Neural progenitor cell (in vitro differentiated cells): ENCODE measurements around the gene HES5. TPM values are rescaled to one million over a fixed set of nuclear protein-coding genes. Genes with fewer than 3 reads are reported as not detected.

ENCODE experiments used
- DNase-seq: peaks from one replicate; pipeline ENCODE4 v3.0.0-alpha.2; 2016; ENCODE audit warnings: low spot score
- H2AFZ ChIP-seq: fragments of 200-600 bp; sonication (generic); replicated peaks from 2 replicates; pipeline ENCODE4 v1.6.1; 2016; ENCODE audit warnings: antibody characterized with exemption
- H3F3A ChIP-seq: fragments of 200-600 bp; sonication (generic); 2 replicates; pipeline ENCODE4 v1.6.1; 2016; ENCODE audit warnings: antibody characterized with exemption, low read depth
- H3K27ac ChIP-seq: fragments of 200-600 bp; sonication (generic); 2 replicates; pipeline ENCODE4 v1.5.1; 2016; ENCODE audit warnings: mild to moderate bottlenecking
- H3K27me3 ChIP-seq: fragments of 200-600 bp; sonication (generic); 2 replicates; pipeline ENCODE4 v1.6.1; 2016; ENCODE audit warnings: mild to moderate bottlenecking, moderate library complexity
- H3K36me3 ChIP-seq: fragments of 200-600 bp; sonication (generic); 2 replicates; pipeline ENCODE4 v1.5.1; 2016
- H3K4me1 ChIP-seq: fragments of 200-600 bp; sonication (generic); 2 replicates; pipeline ENCODE4 v1.6.1; 2016; ENCODE audit warnings: mixed run types
- H3K4me2 ChIP-seq: fragments of 200-600 bp; sonication (generic); 2 replicates; pipeline ENCODE4 v1.6.1; 2016
- H3K4me3 ChIP-seq: fragments of 200-600 bp; sonication (generic); 2 replicates; pipeline ENCODE4 v1.5.1; 2016
- H3K79me2 ChIP-seq: fragments of 200-600 bp; sonication (generic); 2 replicates; pipeline ENCODE4 v1.6.1; 2016; ENCODE audit warnings: low read depth
- H3K9ac ChIP-seq: fragments of 200-600 bp; sonication (generic); 2 replicates; pipeline ENCODE4 v1.6.1; 2016
- H3K9me3 ChIP-seq: fragments of 200-600 bp; sonication (generic); 2 replicates; pipeline ENCODE4 v1.5.1; 2016; ENCODE audit warnings: low read depth
- H4K20me1 ChIP-seq: fragments of 200-600 bp; sonication (generic); 2 replicates; pipeline ENCODE4 v1.6.1; 2016; ENCODE audit warnings: low read depth
- H3K27ac Mint-ChIP-seq: 3 replicates; pipeline ENCODE4 v1.8.0; 2021; ENCODE audit warnings: mixed read lengths
- H3K27me3 Mint-ChIP-seq: 2 replicates; pipeline ENCODE4 v1.8.0; 2022; ENCODE audit warnings: low read depth, mild to moderate bottlenecking, inconsistent platforms, moderate library complexity, mixed read lengths; ENCODE audit not compliant: insufficient read depth
- H3K36me3 Mint-ChIP-seq: 3 replicates; pipeline ENCODE4 v1.8.0; 2021; ENCODE audit warnings: mixed read lengths
- H3K4me1 Mint-ChIP-seq: 3 replicates; pipeline ENCODE4 v1.8.0; 2021; ENCODE audit warnings: mixed read lengths
- H3K4me3 Mint-ChIP-seq: 3 replicates; pipeline ENCODE4 v1.8.0; 2021; ENCODE audit warnings: mild to moderate bottlenecking, moderate library complexity, mixed read lengths
- H3K9me3 Mint-ChIP-seq: 3 replicates; pipeline ENCODE4 v1.8.0; 2020; ENCODE audit warnings: mixed read lengths
- CTCF ChIP-seq: fragments of 200-600 bp; sonication (generic); IDR thresholded peaks from 2 replicates; pipeline ENCODE4 v1.5.1; 2017; ENCODE audit warnings: antibody characterized with exemption, mild to moderate bottlenecking
- EZH2 ChIP-seq: fragments of 200-600 bp; sonication (generic); IDR thresholded peaks from 2 replicates; pipeline ENCODE4 v1.6.1; 2017; ENCODE audit warnings: antibody characterized with exemption, mild to moderate bottlenecking, moderate library complexity
- EZH2phosphoT487 ChIP-seq: fragments of 200-600 bp; sonication (generic); IDR thresholded peaks from 2 replicates; pipeline ENCODE4 v1.6.1; 2017; ENCODE audit warnings: antibody characterized with exemption
- total RNA-seq: library from RNA; depleted of rRNA; stranded (reverse); fragments of >200 nt; gene quantifications from 2 replicates; pipeline ENCODE4 v1.2.3, GENCODE V29; 2015; ENCODE audit warnings: low replicate concordance

Gene HES5
- total RNA-seq, 1 donor from 2014 or later = 6.4 TPM

DNA sequence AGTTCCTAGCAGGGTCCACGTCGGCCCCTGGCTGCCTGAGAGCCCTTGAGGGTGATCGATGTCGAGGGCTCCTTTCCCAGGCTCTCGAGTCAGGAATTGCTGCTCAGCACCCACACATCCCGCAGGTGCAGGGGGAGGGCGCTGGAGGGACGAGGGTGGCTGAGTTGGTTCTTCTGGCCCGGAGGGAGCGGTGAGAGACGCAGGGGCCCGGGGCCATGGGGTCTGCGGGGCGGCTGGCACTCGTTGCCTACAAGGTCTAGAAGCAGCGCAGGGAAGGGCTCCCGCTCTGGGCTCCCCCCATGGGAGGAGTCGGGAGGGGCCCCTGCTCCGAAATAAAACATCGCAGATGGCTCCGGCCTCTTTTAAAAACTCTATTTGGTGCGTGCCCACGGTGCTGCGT, 21.9 kb downstream of the HES5 start:
- H3K36me3 Mint-ChIP-seq = peaks cover 7% of the 10 kb centered on the region
- Histone ChIP-seq H4K20me1 (peaks cover 54% of the 10 kb centered on the region), H3K27ac (no peak overlapping the region), H3K36me3 (no peaks in the 10 kb centered on the region), H3K4me1 (no peaks in the 10 kb centered on the region), H3K27me3 (no peaks in the 10 kb centered on the region), H2AFZ (no peak overlapping the region), H3K9me3 (no peaks in the 10 kb centered on the region), H3K4me3 (no peak overlapping the region), H3K9ac (no peak overlapping the region), H3F3A (no peaks in the 10 kb centered on the region), H3K79me2 (no peaks in the 10 kb centered on the region), H3K4me2 (no peak overlapping the region)
- no peak for DNase-seq
- no peak overlapping the region for H3K27ac Mint-ChIP-seq
- H3K27me3 Mint-ChIP-seq = peaks cover 2% of the 10 kb centered on the region
- no peaks in the 10 kb centered on the region for H3K9me3 Mint-ChIP-seq
- H3K4me3 Mint-ChIP-seq = no peak overlapping the region
- TF ChIP-seq EZH2phosphoT487 (no peak), EZH2 (no peak), CTCF (no peak)
- H3K4me1 Mint-ChIP-seq = no peaks in the 10 kb centered on the region

- H3K27me3 Mint-ChIP-seq = peaks cover 2% of the 10 kb centered on the region
- H3K4me3 Mint-ChIP-seq = no peak overlapping the region
- no peaks in the 10 kb centered on the region for H3K9me3 Mint-ChIP-seq
- Histone ChIP-seq H3K4me3 (no peak overlapping the region), H4K20me1 (peaks cover 52% of the 10 kb centered on the region), H2AFZ (no peak overlapping the region), H3K36me3 (no peaks in the 10 kb centered on the region), H3K79me2 (no peaks in the 10 kb centered on the region), H3K27ac (no peak overlapping the region), H3K27me3 (no peaks in the 10 kb centered on the region), H3K4me1 (no peaks in the 10 kb centered on the region), H3K9me3 (no peaks in the 10 kb centered on the region), H3K9ac (no peak overlapping the region), H3F3A (no peaks in the 10 kb centered on the region), H3K4me2 (no peak overlapping the region)
- H3K4me1 Mint-ChIP-seq = no peaks in the 10 kb centered on the region
- DNase-seq = no peak
- H3K27ac Mint-ChIP-seq = no peak overlapping the region
- peaks cover 7% of the 10 kb centered on the region for H3K36me3 Mint-ChIP-seq
- TF ChIP-seq CTCF (no peak), EZH2 (no peak), EZH2phosphoT487 (no peak)
These were observed 22.3 kb downstream of the HES5 start for GRCh38 chr1:2507744-2508155.

DNA sequence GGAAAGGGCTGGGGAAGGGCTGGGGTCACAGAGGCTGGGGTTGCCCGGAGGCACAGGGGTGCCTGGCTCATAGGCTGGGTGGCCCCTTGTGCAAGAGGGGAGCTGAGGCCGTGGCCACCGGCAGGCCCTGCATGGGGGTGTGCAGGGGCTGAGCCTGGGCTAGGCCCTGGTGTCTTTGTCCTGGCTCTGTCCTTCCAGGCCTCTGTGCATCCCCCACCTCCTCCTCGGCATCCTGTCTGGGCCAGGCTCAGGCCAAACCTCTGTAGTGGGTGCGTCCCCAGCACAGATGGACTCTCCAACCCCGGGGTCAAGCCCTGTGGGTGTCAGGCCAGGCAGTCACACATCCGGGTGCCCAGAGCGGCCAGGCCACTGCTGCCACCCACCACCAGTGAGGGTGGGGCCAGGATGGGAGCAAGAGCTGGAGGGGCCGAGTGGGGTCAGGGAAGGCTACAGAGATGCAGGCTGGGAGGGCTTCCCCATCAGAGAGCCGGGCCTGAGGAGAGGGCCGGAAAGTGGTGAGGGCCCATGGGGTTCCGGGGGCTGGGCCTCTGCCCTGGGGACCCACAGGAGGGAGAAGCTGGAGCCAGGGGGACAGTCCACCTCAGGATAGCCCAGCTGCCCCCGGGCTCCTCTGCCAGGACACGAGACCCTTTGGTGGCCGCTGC, 23.0 kb downstream of the HES5 start:
- Histone ChIP-seq H3K4me2 (no peak overlapping the region), H3K9me3 (no peaks in the 10 kb centered on the region), H4K20me1 (peaks cover 49% of the 10 kb centered on the region), H3K4me1 (no peaks in the 10 kb centered on the region), H3F3A (no peaks in the 10 kb centered on the region), H3K4me3 (no peak overlapping the region), H2AFZ (no peak overlapping the region), H3K79me2 (no peaks in the 10 kb centered on the region), H3K27me3 (no peaks in the 10 kb centered on the region), H3K27ac (no peak overlapping the region), H3K9ac (no peak overlapping the region), H3K36me3 (no peaks in the 10 kb centered on the region)
- no peak overlapping the region for H3K27ac Mint-ChIP-seq
- H3K27me3 Mint-ChIP-seq = peaks cover 2% of the 10 kb centered on the region
- H3K36me3 Mint-ChIP-seq = peaks cover 7% of the 10 kb centered on the region
- H3K4me3 Mint-ChIP-seq = no peak overlapping the region
- no peaks in the 10 kb centered on the region for H3K4me1 Mint-ChIP-seq
- H3K9me3 Mint-ChIP-seq = no peaks in the 10 kb centered on the region
- TF ChIP-seq EZH2 = no peak
- no peak for DNase-seq

DNA sequence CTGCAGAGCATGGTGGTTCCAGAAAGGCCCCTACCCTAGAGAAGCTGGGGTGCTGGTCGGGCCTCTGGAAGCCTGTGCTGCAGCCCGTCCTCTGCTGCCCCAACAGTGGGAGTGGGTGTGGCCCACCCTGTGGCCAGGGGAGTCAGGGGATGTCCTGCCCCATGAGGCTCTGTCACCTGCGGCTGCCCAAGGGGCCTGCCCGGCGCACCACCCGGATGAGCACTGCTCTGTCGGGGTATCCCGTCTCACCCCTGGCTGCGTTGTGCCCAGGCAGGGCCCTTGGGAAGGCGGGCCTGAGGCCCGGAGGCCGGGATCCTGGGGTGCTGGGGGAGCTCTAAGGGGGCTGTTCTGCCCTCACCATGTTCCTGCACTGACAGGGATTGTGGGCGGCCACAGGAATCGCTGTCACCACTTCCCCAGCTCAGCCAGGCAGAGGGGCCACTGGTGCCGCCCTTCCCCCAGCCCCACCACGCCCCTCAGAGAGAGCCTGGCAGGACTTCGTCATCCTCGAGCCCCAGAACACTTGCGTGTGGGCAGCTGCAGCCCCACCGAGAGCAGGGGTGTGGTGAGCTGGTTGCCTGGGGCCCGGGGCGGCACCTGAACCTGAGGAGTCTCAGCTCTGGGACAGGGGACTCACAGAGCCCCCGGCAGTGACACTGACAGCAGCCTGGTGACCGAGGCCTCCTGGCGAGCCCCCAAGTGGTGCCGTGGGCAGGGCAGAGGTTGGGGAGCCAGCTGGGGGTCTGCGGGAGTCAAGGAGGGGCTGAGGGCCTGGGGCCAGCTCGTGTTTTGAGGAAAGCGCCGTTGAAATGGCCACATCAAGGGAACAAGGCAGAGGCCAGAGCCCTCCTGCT, 23.8 kb downstream of the HES5 start:
- H3K4me2 ChIP-seq = no peak overlapping the region
- no peaks in the 10 kb centered on the region for H3F3A ChIP-seq
- H3K27me3 ChIP-seq = no peaks in the 10 kb centered on the region
- H2AFZ ChIP-seq = no peak overlapping the region
- Mint-ChIP-seq H3K36me3 (peaks cover 2% of the 10 kb centered on the region), H3K9me3 (no peaks in the 10 kb centered on the region), H3K4me3 (no peak overlapping the region), H3K4me1 (no peaks in the 10 kb centered on the region), H3K27ac (no peak overlapping the region), H3K27me3 (peaks cover 2% of the 10 kb centered on the region)
- H3K4me3 ChIP-seq = no peak overlapping the region
- no peaks in the 10 kb centered on the region for H3K4me1 ChIP-seq
- peaks cover 49% of the 10 kb centered on the region for H4K20me1 ChIP-seq
- no peaks in the 10 kb centered on the region for H3K79me2 ChIP-seq
- H3K9me3 ChIP-seq = no peaks in the 10 kb centered on the region
- no peak for DNase-seq
- TF ChIP-seq EZH2phosphoT487 (no peak), CTCF (no peak), EZH2 (no peak)
- H3K9ac ChIP-seq = no peak overlapping the region
- H3K27ac ChIP-seq = no peak overlapping the region
- no peaks in the 10 kb centered on the region for H3K36me3 ChIP-seq
